Endothelial cell of umbilical vein (primary cell): ENCODE data around the gene PPFIA2. TPM values are rescaled to one million over a fixed set of nuclear protein-coding genes. Genes with fewer than 3 reads are reported as not detected.

Source experiments
- BruUV-seq: library from RNA; stranded (reverse); fragments of 400-500 nt; replicated peaks from 2 replicates; lab custom pipeline; 2021; lab: Mats Ljungman, UMichigan
- CTCF ChIA-PET: fragments of 300-600, 350-600 bp; sonication (Branson Sonifier 250); formaldehyde crosslinking; loops from one replicate; lab custom pipeline; 2021; ENCODE audit warnings: antibody characterized with exemption, inconsistent platforms; lab: Charles Lee
- POLR2A ChIA-PET: fragments of 300-600, 350-600 bp; sonication (Branson Sonifier 250); formaldehyde crosslinking; loops from one replicate; lab custom pipeline; 2021; ENCODE audit warnings: antibody characterized with exemption, inconsistent platforms; lab: Charles Lee
- DNase-seq: peaks from one replicate; pipeline ENCODE4 v3.0.0-alpha.2; 2011; ENCODE audit warnings: low read depth, low spot score
- FAIRE-seq: peaks from 2 replicates; lab custom pipeline; 2011; peaks lifted over from hg19 to GRCh38; lab: Jason Lieb, UNC
- H2AFZ ChIP-seq: 2 replicates; pipeline ENCODE4 v1.6.0; 2012; ENCODE audit warnings: low read depth, low read length, control low read depth, inconsistent platforms
- H3K27ac ChIP-seq: 2 replicates; pipeline ENCODE4 v1.5.1; 2011; ENCODE audit warnings: low read depth, mild to moderate bottlenecking, control low read depth, low read length, moderate library complexity; ENCODE audit not compliant: insufficient read depth
- H3K27me3 ChIP-seq, 2 experiments: 2 replicates each; pipeline versions ENCODE4 v1.6.0 to v1.6.1; 2011; ENCODE audit warnings: low read length in 2 of 2, mixed read lengths in 1 of 2; ENCODE audit not compliant: control insufficient read depth in 2 of 2, insufficient read depth in 2 of 2
- H3K36me3 ChIP-seq, 2 experiments: 2 replicates in 1 of 2; 3 replicates in 1 of 2; pipeline ENCODE4 v1.5.1; 2011; ENCODE audit warnings: low read length in 2 of 2, mild to moderate bottlenecking in 1 of 2, moderate library complexity in 1 of 2; ENCODE audit not compliant: control insufficient read depth in 2 of 2, insufficient read depth in 2 of 2; ENCODE audit errors: extremely low read depth in 1 of 2
- H3K4me1 ChIP-seq: 3 replicates; pipeline ENCODE4 v1.5.1; 2011; ENCODE audit warnings: mild to moderate bottlenecking, low read length; ENCODE audit not compliant: control insufficient read depth, insufficient read depth; ENCODE audit errors: extremely low read depth
- H3K4me2 ChIP-seq: 2 replicates; pipeline ENCODE4 v1.6.1; 2011; ENCODE audit warnings: low read length, control low read depth, mixed read lengths; ENCODE audit not compliant: insufficient read depth
- H3K4me3 ChIP-seq, 3 experiments: fragments of 200-600 bp in 1 of 3; sonication (generic), shearing (Covaris generic) in 1 of 3; replicated peaks in 1 of 3; 2 replicates each; pipeline ENCODE4 v1.5.1; 2011 to 2016; ENCODE audit warnings: control low read depth in 3 of 3, low read length in 3 of 3, mild to moderate bottlenecking in 2 of 3, inconsistent platforms in 1 of 3, low read depth in 1 of 3, moderate library complexity in 1 of 3; ENCODE audit not compliant: insufficient read depth in 1 of 3
- H3K79me2 ChIP-seq: 2 replicates; pipeline ENCODE4 v1.6.0; 2012; ENCODE audit warnings: low read length, inconsistent platforms; ENCODE audit not compliant: control insufficient read depth, insufficient read depth
- H3K9ac ChIP-seq: replicated peaks from 2 replicates; pipeline ENCODE3; 2011; ENCODE audit warnings: low read length, control low read depth; ENCODE audit not compliant: insufficient read depth; ENCODE audit errors: extremely low read depth
- H3K9me1 ChIP-seq: replicated peaks from 3 replicates; pipeline ENCODE4 v1.6.0; 2011; ENCODE audit warnings: mild to moderate bottlenecking, low read length; ENCODE audit not compliant: control insufficient read depth, insufficient read depth; ENCODE audit errors: extremely low read depth
- H3K9me3 ChIP-seq: replicated peaks from 2 replicates; pipeline ENCODE4 v1.5.1; 2012; ENCODE audit warnings: low read length, inconsistent platforms; ENCODE audit not compliant: control insufficient read depth, insufficient read depth
- H4K20me1 ChIP-seq: replicated peaks from 2 replicates; pipeline ENCODE3; 2011; ENCODE audit warnings: mild to moderate bottlenecking, low read length; ENCODE audit not compliant: control insufficient read depth, insufficient read depth; ENCODE audit errors: extremely low read depth
- EZH2 ChIP-seq: IDR thresholded peaks from 2 replicates; pipeline ENCODE4 v1.6.1; 2012; ENCODE audit warnings: borderline replicate concordance, low read depth, mild to moderate bottlenecking, moderate library complexity, low read length, inconsistent platforms; ENCODE audit not compliant: severe bottlenecking
- FOS ChIP-seq: IDR thresholded peaks from 2 replicates; pipeline ENCODE4 v1.6.1; 2011; ENCODE audit warnings: mild to moderate bottlenecking, low read length, moderate library complexity, borderline replicate concordance; ENCODE audit not compliant: insufficient read depth
- GATA2 ChIP-seq: IDR thresholded peaks from 2 replicates; pipeline ENCODE4 v1.7.0; 2011; ENCODE audit warnings: low read depth, mild to moderate bottlenecking, moderate library complexity, mixed read lengths, low read length; ENCODE audit not compliant: insufficient read length, insufficient read depth
- JUN ChIP-seq: IDR thresholded peaks from 2 replicates; pipeline ENCODE4 v1.6.1; 2011; ENCODE audit warnings: borderline replicate concordance, low read depth; ENCODE audit not compliant: insufficient read length, insufficient read depth
- MAX ChIP-seq: IDR thresholded peaks from 2 replicates; pipeline ENCODE4 v1.6.1; 2011; ENCODE audit not compliant: insufficient read depth, insufficient read length
- MYC ChIP-seq: IDR thresholded peaks from one replicate; pipeline ENCODE4 v1.6.1; 2011; ENCODE audit warnings: mild to moderate bottlenecking, low read depth, low read length
- POLR2A ChIP-seq: IDR thresholded peaks from 2 replicates; pipeline ENCODE4 v1.6.1; 2012; ENCODE audit warnings: low read depth, mild to moderate bottlenecking, control low read depth, low read length
- POLR2AphosphoS5 ChIP-seq: IDR thresholded peaks from 2 replicates; pipeline ENCODE4 v1.6.1; 2012; ENCODE audit warnings: low read depth, mild to moderate bottlenecking, control low read depth, low read length, moderate library complexity; ENCODE audit not compliant: insufficient read depth
- dilution Hi-C: fragments of 300-500 bp; cut with MboI; formaldehyde crosslinking; loops from one replicate; pipeline ENCODE4 v1.15.0; 2019; ENCODE audit warnings: low sequenced_read_pairs; ENCODE audit not compliant: extremely low pct_ligation_motif_present
- intact Hi-C: fragments of 100-400 bp; cut with micrococcal nuclease; formaldehyde crosslinking; loops from one replicate; pipeline ENCODE4 v1.10.0; 2022
- polyA plus RNA-seq, 4 experiments: library from polyadenylated mRNA; depleted of rRNA in 3 of 4; stranded (reverse) in 3 of 4; unstranded in 1 of 4; fragments of >200 nt; gene quantifications; 2 replicates each; pipeline versions ENCODE4 v1.2.1 to v1.2.3, GENCODE V29; 2011 to 2012; ENCODE audit warnings: missing spikeins in 1 of 4
- total RNA-seq: library from RNA; stranded (reverse); gene quantifications from 2 replicates; pipeline ENCODE4 v1.2.3, GENCODE V29; 2021
- TF ChIP-seq, protein P1 (sequence below), 2 donors: IDR thresholded peaks; 1 replicate in 1 of 2; 2 replicates in 1 of 2; pipeline ENCODE4 v1.5.1; 2011; ENCODE audit warnings: low read length in 2 of 2, mild to moderate bottlenecking in 2 of 2, moderate library complexity in 2 of 2, control low read depth in 1 of 2, inconsistent platforms in 1 of 2, low read depth in 1 of 2; ENCODE audit not compliant: insufficient read depth in 1 of 2; ENCODE audit errors: extremely low read depth in 1 of 2

The PPFIA2 gene
- total and polyA plus RNA-seq, 2 donors (not counting 3 experiments of a cell fraction or from before 2014, with no cell fraction given), result not detected

DNA sequence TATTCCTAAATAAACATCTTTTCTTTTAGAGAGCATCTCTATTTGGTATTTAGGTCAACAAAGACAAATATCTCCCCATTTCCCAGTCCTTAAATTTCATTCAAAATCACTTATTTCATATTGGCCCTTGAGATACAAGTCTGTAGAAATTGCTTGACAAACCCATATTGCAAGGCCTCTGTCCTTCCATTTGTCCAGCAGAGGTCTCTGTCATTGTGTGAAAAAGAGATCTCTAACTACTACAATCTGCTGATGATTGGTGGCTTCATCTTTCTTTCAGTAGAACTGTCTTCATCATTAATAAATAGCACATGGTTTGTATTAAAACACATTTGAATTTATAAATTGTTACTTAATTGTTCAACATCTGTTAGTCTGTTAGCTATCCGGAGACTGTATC is 428.7 kb downstream of the PPFIA2 start:
- no peaks in the 10 kb centered on the region for H3K27me3 ChIP-seq
- no peak overlapping the region for H3K4me3 ChIP-seq
- POLR2A ChIA-PET, result no interaction called here
- H3K9me3 ChIP-seq, result no peaks in the 10 kb centered on the region
- H3K4me1 ChIP-seq, result no peaks in the 10 kb centered on the region
- H4K20me1 ChIP-seq, result no peaks in the 10 kb centered on the region
- H3K79me2 ChIP-seq, result no peaks in the 10 kb centered on the region
- no peak overlapping the region for H3K9ac ChIP-seq
- no TSS peak for BruUV-seq
- TF ChIP-seq GATA2, result no peak
- no peak for TF ChIP-seq FOS
- TF ChIP-seq MAX, result no peak
- TF ChIP-seq POLR2AphosphoS5, result no peak
- TF ChIP-seq, protein P1, sequence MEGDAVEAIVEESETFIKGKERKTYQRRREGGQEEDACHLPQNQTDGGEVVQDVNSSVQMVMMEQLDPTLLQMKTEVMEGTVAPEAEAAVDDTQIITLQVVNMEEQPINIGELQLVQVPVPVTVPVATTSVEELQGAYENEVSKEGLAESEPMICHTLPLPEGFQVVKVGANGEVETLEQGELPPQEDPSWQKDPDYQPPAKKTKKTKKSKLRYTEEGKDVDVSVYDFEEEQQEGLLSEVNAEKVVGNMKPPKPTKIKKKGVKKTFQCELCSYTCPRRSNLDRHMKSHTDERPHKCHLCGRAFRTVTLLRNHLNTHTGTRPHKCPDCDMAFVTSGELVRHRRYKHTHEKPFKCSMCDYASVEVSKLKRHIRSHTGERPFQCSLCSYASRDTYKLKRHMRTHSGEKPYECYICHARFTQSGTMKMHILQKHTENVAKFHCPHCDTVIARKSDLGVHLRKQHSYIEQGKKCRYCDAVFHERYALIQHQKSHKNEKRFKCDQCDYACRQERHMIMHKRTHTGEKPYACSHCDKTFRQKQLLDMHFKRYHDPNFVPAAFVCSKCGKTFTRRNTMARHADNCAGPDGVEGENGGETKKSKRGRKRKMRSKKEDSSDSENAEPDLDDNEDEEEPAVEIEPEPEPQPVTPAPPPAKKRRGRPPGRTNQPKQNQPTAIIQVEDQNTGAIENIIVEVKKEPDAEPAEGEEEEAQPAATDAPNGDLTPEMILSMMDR (IDR thresholded peaks at IDR 0.05; ENCODE audit: extremely low read depth in 1 of 2, insufficient read depth in 1 of 2, low read depth in 1 of 2, low read length in 2 of 2), result no peak
- no peak for TF ChIP-seq POLR2A
- no peak for TF ChIP-seq EZH2
- no peak for TF ChIP-seq MYC
- no peak for TF ChIP-seq JUN
- H3K9me1 ChIP-seq, result no peaks in the 10 kb centered on the region
- intact Hi-C loops (no loop called here), dilution Hi-C loops (no loop called here)
- no peaks in the 10 kb centered on the region for H3K36me3 ChIP-seq
- H2AFZ ChIP-seq, result no peak overlapping the region
- CTCF ChIA-PET, result interaction anchor here (1.0 kb wide), 1 partner anchor 297 kb away, joined by 5 read pairs; no protein-coding TSS in a partner anchor
- H3K4me2 ChIP-seq, result no peak overlapping the region
- DNase-seq (peak; percentile 2), FAIRE-seq (no peak)
- H3K27ac ChIP-seq, result no peak overlapping the region
